ENCODE measurements around the gene PRKG1. TPM values are rescaled to one million over a fixed set of nuclear protein-coding genes. Genes with fewer than 3 reads are reported as not detected.

The PRKG1 gene
- total and polyA plus RNA-seq, 2 of the 4 experiments (the other 2 are of a cell fraction): 3.5 to 18.3 TPM

GRCh38 chr10:52071814-52072213 lies 997.5 kb downstream of the PRKG1 start:
- no peak overlapping the region for H3K9ac ChIP-seq (ENCODE audit: low read depth, low read length)
- H3K4me2 ChIP-seq (ENCODE audit: low read depth, low read length): no peak overlapping the region
- no CpG with 5 or more reads among the region's 7 CpGs for WGBS, 2 experiments (ENCODE audit: extremely low coverage in 2 of 2, insufficient read length in 1 of 2)
- dilution Hi-C loops (cut with HindIII; ENCODE audit: low sequenced_read_pairs, unreplicated experiment) (no loop called here), intact Hi-C loops (cut with micrococcal nuclease) (no loop called here), in situ Hi-C loops (cut with MboI; ENCODE audit: low sequenced_read_pairs) (no loop called here)
- no peak overlapping the region for H3K23ac ChIP-seq (ENCODE audit: low read depth, low read length)
- no peaks in the 10 kb centered on the region for H3K79me1 ChIP-seq (ENCODE audit: low read depth in 1 of 2, low read length in 2 of 2)
- no peak overlapping the region for H4K5ac ChIP-seq (ENCODE audit: low read depth, low read length)
- H3K27ac ChIP-seq (ENCODE audit: insufficient read depth, low read length): no peak overlapping the region
- no peak overlapping the region for H4K91ac ChIP-seq (ENCODE audit: insufficient read depth, low read depth, low read length)
- H2BK120ac ChIP-seq (ENCODE audit: low read depth, low read length): no peak overlapping the region
- H3K9me3 ChIP-seq (ENCODE audit: control insufficient read depth, insufficient read depth, low read length): no peaks in the 10 kb centered on the region
- no peak overlapping the region for H2BK15ac ChIP-seq (ENCODE audit: low read depth, low read length)
- no peak overlapping the region for H4K8ac ChIP-seq (ENCODE audit: low read depth in 2 of 2, low read length in 2 of 2)
- no peak overlapping the region for H3K56ac ChIP-seq (ENCODE audit: extremely low read depth, insufficient read depth, low read length)
- no peak overlapping the region for H3K18ac ChIP-seq (ENCODE audit: low read depth, low read length)
- no TSS peak for BruUV-seq (replicated peaks)
- no peak overlapping the region for H2BK20ac ChIP-seq (ENCODE audit: low read depth, low read length)
- H2AK5ac ChIP-seq (ENCODE audit: low read depth, low read length): no peak overlapping the region
- TF ChIP-seq BHLHE40 (IDR thresholded peaks at IDR 0.05; ENCODE audit: low read depth, low read length) (no peak), FOS (IDR thresholded peaks at IDR 0.05; ENCODE audit: low read depth, low read length) (no peak), MAFK (IDR thresholded peaks at IDR 0.05; ENCODE audit: low read depth, low read length) (no peak), CHD1 (IDR thresholded peaks at IDR 0.05; ENCODE audit: low read depth, low read length) (no peak), CEBPB (IDR thresholded peaks at IDR 0.05; ENCODE audit: low read depth, low read length) (no peak), RAD21 (IDR thresholded peaks at IDR 0.05; ENCODE audit: low read length) (no peak), ELK1 (IDR thresholded peaks at IDR 0.05; ENCODE audit: borderline replicate concordance, low read depth, low read length) (no peak), RCOR1 (IDR thresholded peaks at IDR 0.05; ENCODE audit: insufficient replicate concordance, low read length) (no peak), POLR2A (IDR thresholded peaks at IDR 0.05; ENCODE audit: low read depth, low read length) (no peak), RFX5 (IDR thresholded peaks at IDR 0.05; ENCODE audit: low read depth, low read length) (no peak), MAZ (IDR thresholded peaks at IDR 0.05; ENCODE audit: borderline replicate concordance, low read depth, low read length) (no peak)
- DNase-seq (no peak), ATAC-seq (ENCODE audit: low read depth) (no peak)
- ChIA-PET POLR2A (ENCODE audit: unreplicated experiment) (no interaction called here), CTCF (no interaction called here)
- no peak overlapping the region for H3K14ac ChIP-seq (replicated peaks; ENCODE audit: low read depth, low read length)
- no peak overlapping the region for H2AFZ ChIP-seq (replicated peaks; ENCODE audit: low read length, poor library complexity)
- H3K36me3 ChIP-seq (ENCODE audit: control insufficient read depth, insufficient read depth, low read length): no peaks in the 10 kb centered on the region
- H3K27me3 ChIP-seq (ENCODE audit: control insufficient read depth, insufficient read depth, low read length): no peaks in the 10 kb centered on the region
- no peaks in the 10 kb centered on the region for H4K20me1 ChIP-seq (ENCODE audit: insufficient read depth, low read length)
- no peak overlapping the region for H2AK9ac ChIP-seq (replicated peaks; ENCODE audit: low read depth, low read length, poor library complexity)
- no peak overlapping the region for H2BK5ac ChIP-seq (ENCODE audit: low read depth, low read length, poor library complexity, severe bottlenecking)
- H3K4me1 ChIP-seq (ENCODE audit: control insufficient read depth, insufficient read depth, low read length): no peaks in the 10 kb centered on the region
- H3K9me1 ChIP-seq (ENCODE audit: insufficient read depth, low read length): no peaks in the 10 kb centered on the region
- H3K4me3 ChIP-seq (ENCODE audit: insufficient read depth, low read depth, low read length): no peak overlapping the region
- H3K4ac ChIP-seq (ENCODE audit: low read depth, low read length): no peak overlapping the region
